ENCODE data around the gene INAFM1. TPM values are rescaled to one million over a fixed set of nuclear protein-coding genes. Genes with fewer than 3 reads are reported as not detected.

INAFM1 gene
- total and polyA plus RNA-seq, 3 donors from 2014 or later: 9.0 to 29.5 (median 20.8) TPM

- Histone ChIP-seq H3K9me3 (no peaks in the 10 kb centered on the region), H3K4me1 (peaks cover 6% of the 10 kb centered on the region), H3K36me3 (ENCODE audit: low read depth, missing control alignments) (no peaks in the 10 kb centered on the region), H3K4me3 (no peak overlapping the region), H3K27ac (no peak overlapping the region), H3K27me3 (no peaks in the 10 kb centered on the region)
- DNase-seq: no peak
- TF ChIP-seq CTCF (IDR thresholded peaks at IDR 0.05) (no peak), POLR2A (IDR thresholded peaks at IDR 0.05) (no peak)
- WGBS, 2 donors: 88 to 96% methylated on average over 6 of the region's 6 CpGs
- intact Hi-C loops (cut with DNase I; ENCODE audit: low total_unique reads): no loop called here
These were observed 6.7 kb upstream of the INAFM1 start for GRCh38 chr19:47268028-47268427.

- H3K27me3 ChIP-seq: no peaks in the 10 kb centered on the region
- no peaks in the 10 kb centered on the region for H3K9me3 ChIP-seq
- H3K27ac ChIP-seq: no peak overlapping the region
- TF ChIP-seq CTCF (IDR thresholded peaks at IDR 0.05) (no peak), POLR2A (IDR thresholded peaks at IDR 0.05) (no peak)
- WGBS, 2 donors: 88 to 90% methylated on average over 7 of the region's 7 CpGs
- DNase-seq: no peak
- intact Hi-C loops (cut with DNase I; ENCODE audit: low total_unique reads): no loop called here
- H3K4me1 ChIP-seq: peaks cover 8% of the 10 kb centered on the region
- H3K4me3 ChIP-seq: no peak overlapping the region
- no peaks in the 10 kb centered on the region for H3K36me3 ChIP-seq (ENCODE audit: low read depth, missing control alignments)
These were observed 5.1 kb upstream of the INAFM1 start for GRCh38 chr19:47269596-47269995.

GRCh38 chr19:47270408-47270807, 4.3 kb upstream of the INAFM1 start:
- no peaks in the 10 kb centered on the region for H3K27me3 ChIP-seq
- H3K4me1 ChIP-seq: peaks cover 11% of the 10 kb centered on the region
- TF ChIP-seq CTCF (IDR thresholded peaks at IDR 0.05) (no peak), POLR2A (IDR thresholded peaks at IDR 0.05) (no peak)
- H3K36me3 ChIP-seq (ENCODE audit: low read depth, missing control alignments): no peaks in the 10 kb centered on the region
- intact Hi-C loops (cut with DNase I; ENCODE audit: low total_unique reads): no loop called here
- WGBS, 2 donors: 83 to 89% methylated on average over 2 to 10 of the region's 10 CpGs
- no peak for DNase-seq
- H3K9me3 ChIP-seq: no peaks in the 10 kb centered on the region
- no peak overlapping the region for H3K4me3 ChIP-seq
- no peak overlapping the region for H3K27ac ChIP-seq

GRCh38 chr19:47271949-47272348, 2.7 kb upstream of the INAFM1 start:
- DNase-seq: no peak
- no peaks in the 10 kb centered on the region for H3K9me3 ChIP-seq
- H3K4me3 ChIP-seq: no peak overlapping the region
- 62 to 69% methylated on average over 4 to 6 of the region's 6 CpGs for WGBS, 2 donors
- TF ChIP-seq POLR2A (IDR thresholded peaks at IDR 0.05): no peak
- no peak for TF ChIP-seq CTCF (IDR thresholded peaks at IDR 0.05)
- H3K36me3 ChIP-seq (ENCODE audit: low read depth, missing control alignments): no peaks in the 10 kb centered on the region
- H3K27me3 ChIP-seq: no peaks in the 10 kb centered on the region
- intact Hi-C loops (cut with DNase I; ENCODE audit: low total_unique reads): no loop called here
- peak overlapping the region in 1 of 2 donors; percentile 94 for H3K27ac ChIP-seq
- peaks cover 24% of the 10 kb centered on the region for H3K4me1 ChIP-seq

All from testis (tissue), 3 donors.